Endodermal cell (in vitro differentiated cells): ENCODE results near the gene CFAP52. TPM values are rescaled to one million over a fixed set of nuclear protein-coding genes. Genes with fewer than 3 reads are reported as not detected.
A peak's percentile ranks its signal among the peaks of the same experiment; 100 is the strongest.

Source experiments
- DNase-seq: peaks from one replicate; pipeline ENCODE4 v3.0.0-alpha.2; 2017
- H3K27ac ChIP-seq: 2 replicates; pipeline ENCODE4 v1.5.1; 2013; ENCODE audit warnings: mild to moderate bottlenecking, low read depth, low read length, moderate library complexity
- H3K27me3 ChIP-seq: 2 replicates; pipeline ENCODE4 v1.6.1; 2013; ENCODE audit warnings: mild to moderate bottlenecking, low read length, moderate library complexity; ENCODE audit not compliant: insufficient read depth, control insufficient read depth, poor library complexity, severe bottlenecking
- H3K36me3 ChIP-seq: 2 replicates; pipeline ENCODE4 v1.7.0; 2013; ENCODE audit warnings: mild to moderate bottlenecking, low read length, moderate library complexity; ENCODE audit not compliant: control insufficient read depth, insufficient read depth
- H3K4me1 ChIP-seq: one replicate; pipeline ENCODE4 v1.7.0; 2013; ENCODE audit warnings: low read length; ENCODE audit not compliant: control insufficient read depth, insufficient read depth
- H3K4me3 ChIP-seq: 2 replicates; pipeline ENCODE4 v1.5.1; 2013; ENCODE audit warnings: mild to moderate bottlenecking, low read length, moderate library complexity
- H3K9ac ChIP-seq: 2 replicates; pipeline ENCODE4 v1.6.1; 2013; ENCODE audit warnings: mild to moderate bottlenecking, low read length, moderate library complexity; ENCODE audit not compliant: poor library complexity, severe bottlenecking; ENCODE audit errors: extremely low read depth
- H3K9me3 ChIP-seq: 2 replicates; pipeline ENCODE4 v1.6.1; 2013; ENCODE audit warnings: mild to moderate bottlenecking, low read length, moderate library complexity; ENCODE audit not compliant: control insufficient read depth
- H3K27ac Mint-ChIP-seq: 2 replicates; pipeline ENCODE4 v1.8.0; 2020; ENCODE audit warnings: mixed read lengths
- H3K27me3 Mint-ChIP-seq: 2 replicates; pipeline ENCODE4 v1.8.0; 2021; ENCODE audit warnings: mild to moderate bottlenecking, mixed read lengths; ENCODE audit not compliant: insufficient read depth
- H3K36me3 Mint-ChIP-seq: 2 replicates; pipeline ENCODE4 v1.8.0; 2020; ENCODE audit warnings: low read depth, mixed read lengths
- H3K4me1 Mint-ChIP-seq: 2 replicates; pipeline ENCODE4 v1.8.0; 2020; ENCODE audit warnings: mixed read lengths
- H3K4me3 Mint-ChIP-seq: 2 replicates; pipeline ENCODE4 v1.8.0; 2020; ENCODE audit warnings: mild to moderate bottlenecking, moderate library complexity, mixed read lengths
- H3K9me3 Mint-ChIP-seq: 2 replicates; pipeline ENCODE4 v1.8.0; 2020; ENCODE audit warnings: mild to moderate bottlenecking, mixed read lengths
- CTCF ChIP-seq: fragments of 200-600 bp; sonication (generic); conservative IDR thresholded peaks from 2 replicates; pipeline ENCODE4 v1.5.0; 2021; ENCODE audit warnings: antibody characterized with exemption, mild to moderate bottlenecking
- WGBS, 2 experiments: methylation state at CpG; one replicate each; pipeline versions ENCODE4 v1.1.5 to v1.1.7; 2013; ENCODE audit warnings: missing lambda C conversion rate in 2 of 2, mixed read lengths in 1 of 2; ENCODE audit not compliant: insufficient coverage in 1 of 2, insufficient read length in 1 of 2; 5-methylcytosine and 5-hydroxymethylcytosine counted together
- total RNA-seq, 2 donors: library from RNA; stranded (reverse); fragmentation: NEBNext Ultra II Directional in 1 of 2; extraction: Animal tissue kit (Norgen Biotek cat#: 25700) in 1 of 2; gene quantifications; 2 replicates in 1 of 2; 3 replicates in 1 of 2; pipeline ENCODE4 v1.2.1, GENCODE V29; 2021

Gene CFAP52
- total RNA-seq, 2 donors from 2014 or later: 0.29 to 0.51 TPM

GRCh38 chr17:9672266-9672665 is 95.8 kb downstream of the CFAP52 start:
- no peaks in the 10 kb centered on the region for H3K27me3 ChIP-seq
- DNase-seq: no peak
- no peaks in the 10 kb centered on the region for H3K9me3 ChIP-seq
- H3K9ac ChIP-seq: no peak overlapping the region
- Mint-ChIP-seq H3K4me1 (peaks cover 39% of the 10 kb centered on the region), H3K36me3 (peaks cover 31% of the 10 kb centered on the region), H3K27ac (no peak overlapping the region), H3K4me3 (no peak overlapping the region), H3K27me3 (no peaks in the 10 kb centered on the region), H3K9me3 (no peaks in the 10 kb centered on the region)
- no peak overlapping the region for H3K27ac ChIP-seq
- WGBS, 2 experiments: 87 to 95% methylated on average over 4 to 8 of the region's 8 CpGs
- H3K4me1 ChIP-seq: peaks cover 15% of the 10 kb centered on the region
- H3K36me3 ChIP-seq: peaks cover 7% of the 10 kb centered on the region
- TF ChIP-seq CTCF: no peak
- H3K4me3 ChIP-seq: no peak overlapping the region

GRCh38 chr17:9672691-9673090 is 96.2 kb downstream of the CFAP52 start:
- Mint-ChIP-seq H3K27ac (no peak overlapping the region), H3K4me1 (peaks cover 35% of the 10 kb centered on the region), H3K36me3 (peaks cover 30% of the 10 kb centered on the region), H3K27me3 (no peaks in the 10 kb centered on the region), H3K4me3 (no peak overlapping the region), H3K9me3 (no peaks in the 10 kb centered on the region)
- TF ChIP-seq CTCF: no peak
- Histone ChIP-seq H3K9me3 (no peaks in the 10 kb centered on the region), H3K9ac (no peak overlapping the region), H3K27me3 (no peaks in the 10 kb centered on the region), H3K36me3 (peaks cover 7% of the 10 kb centered on the region), H3K4me3 (no peak overlapping the region), H3K4me1 (peaks cover 15% of the 10 kb centered on the region), H3K27ac (no peak overlapping the region)
- DNase-seq: peak; percentile 29
- 92 to 95% methylated on average over 4 to 6 of the region's 6 CpGs for WGBS, 2 experiments

- no peak overlapping the region for H3K4me3 Mint-ChIP-seq
- H3K27me3 ChIP-seq: no peaks in the 10 kb centered on the region
- H3K36me3 ChIP-seq: peaks cover 17% of the 10 kb centered on the region
- peaks cover 20% of the 10 kb centered on the region for H3K9me3 ChIP-seq
- peaks cover 5% of the 10 kb centered on the region for H3K4me1 Mint-ChIP-seq
- no peak overlapping the region for H3K27ac ChIP-seq
- H3K4me1 ChIP-seq: no peaks in the 10 kb centered on the region
- peaks cover 14% of the 10 kb centered on the region for H3K9me3 Mint-ChIP-seq
- no peaks in the 10 kb centered on the region for H3K27me3 Mint-ChIP-seq
- no peak overlapping the region for H3K4me3 ChIP-seq
- H3K36me3 Mint-ChIP-seq: peaks cover 47% of the 10 kb centered on the region
- peak; percentile 74 for TF ChIP-seq CTCF
- 67 to 83% methylated on average over 3 to 4 of the region's 4 CpGs for WGBS, 2 experiments
- no peak overlapping the region for H3K9ac ChIP-seq
- no peak overlapping the region for H3K27ac Mint-ChIP-seq
- peak; percentile 56 for DNase-seq
Measured at GRCh38 chr17:9676084-9676483, 99.6 kb downstream of the CFAP52 start.
